ENCODE data around the gene FCGR1A.
"Not testable (repeated sequence)": the region's sequence is repeated elsewhere in the genome, so short reads cannot be mapped to it uniquely, and the experiment has no call there.

DNA sequence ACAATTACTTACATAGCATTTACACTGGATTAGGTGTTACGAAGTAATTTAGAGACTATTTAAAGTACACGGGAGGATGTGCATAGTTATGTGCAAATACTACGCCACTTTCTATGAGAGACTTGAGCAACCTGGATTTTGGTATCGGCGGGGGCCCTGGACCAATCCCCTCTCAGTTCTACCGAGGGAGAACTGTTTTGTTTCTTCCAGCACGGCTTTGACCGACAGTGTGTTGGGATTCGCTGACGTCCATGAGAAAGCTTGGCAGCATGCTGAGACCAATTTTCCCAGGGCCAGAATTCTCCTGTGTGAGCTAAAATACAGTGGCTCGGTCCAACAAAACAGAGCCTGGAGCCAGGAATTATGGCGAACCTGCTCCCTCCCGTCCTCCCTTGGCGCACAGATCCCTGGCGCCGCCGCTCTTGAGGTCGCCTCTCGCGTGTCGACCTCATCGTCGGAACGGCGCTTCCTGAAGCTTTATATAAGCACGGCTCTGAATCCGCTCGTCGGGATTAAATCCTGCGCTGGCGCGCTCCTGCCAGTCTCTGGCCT is 49.3 kb downstream of the FCGR1A start:
- TF ChIP-seq, protein P1, sequence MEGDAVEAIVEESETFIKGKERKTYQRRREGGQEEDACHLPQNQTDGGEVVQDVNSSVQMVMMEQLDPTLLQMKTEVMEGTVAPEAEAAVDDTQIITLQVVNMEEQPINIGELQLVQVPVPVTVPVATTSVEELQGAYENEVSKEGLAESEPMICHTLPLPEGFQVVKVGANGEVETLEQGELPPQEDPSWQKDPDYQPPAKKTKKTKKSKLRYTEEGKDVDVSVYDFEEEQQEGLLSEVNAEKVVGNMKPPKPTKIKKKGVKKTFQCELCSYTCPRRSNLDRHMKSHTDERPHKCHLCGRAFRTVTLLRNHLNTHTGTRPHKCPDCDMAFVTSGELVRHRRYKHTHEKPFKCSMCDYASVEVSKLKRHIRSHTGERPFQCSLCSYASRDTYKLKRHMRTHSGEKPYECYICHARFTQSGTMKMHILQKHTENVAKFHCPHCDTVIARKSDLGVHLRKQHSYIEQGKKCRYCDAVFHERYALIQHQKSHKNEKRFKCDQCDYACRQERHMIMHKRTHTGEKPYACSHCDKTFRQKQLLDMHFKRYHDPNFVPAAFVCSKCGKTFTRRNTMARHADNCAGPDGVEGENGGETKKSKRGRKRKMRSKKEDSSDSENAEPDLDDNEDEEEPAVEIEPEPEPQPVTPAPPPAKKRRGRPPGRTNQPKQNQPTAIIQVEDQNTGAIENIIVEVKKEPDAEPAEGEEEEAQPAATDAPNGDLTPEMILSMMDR (IDR thresholded peaks at IDR 0.05; ENCODE audit: extremely low read depth in 1 of 2, insufficient read depth in 1 of 2, low read depth in 1 of 2, low read length in 2 of 2): not testable (repeated sequence)
- TF ChIP-seq EZH2 (IDR thresholded peaks at IDR 0.05; ENCODE audit: borderline replicate concordance, low read depth, low read length, severe bottlenecking); POLR2AphosphoS5 (IDR thresholded peaks at IDR 0.05; ENCODE audit: insufficient read depth, low read depth, low read length); POLR2A (IDR thresholded peaks at IDR 0.05; ENCODE audit: low read depth, low read length): not testable (repeated sequence)

Data from endothelial cell of umbilical vein (primary cell).